ENCODE results near the gene CCDC40. TPM values are rescaled to one million over a fixed set of nuclear protein-coding genes. Genes with fewer than 3 reads are reported as not detected.
A peak's percentile ranks its signal among the peaks of the same experiment; 100 is the strongest.

CCDC40 gene
- total and polyA plus RNA-seq, 12 donors, result 2.1 to 15.7 (median 6.0) TPM

DNA sequence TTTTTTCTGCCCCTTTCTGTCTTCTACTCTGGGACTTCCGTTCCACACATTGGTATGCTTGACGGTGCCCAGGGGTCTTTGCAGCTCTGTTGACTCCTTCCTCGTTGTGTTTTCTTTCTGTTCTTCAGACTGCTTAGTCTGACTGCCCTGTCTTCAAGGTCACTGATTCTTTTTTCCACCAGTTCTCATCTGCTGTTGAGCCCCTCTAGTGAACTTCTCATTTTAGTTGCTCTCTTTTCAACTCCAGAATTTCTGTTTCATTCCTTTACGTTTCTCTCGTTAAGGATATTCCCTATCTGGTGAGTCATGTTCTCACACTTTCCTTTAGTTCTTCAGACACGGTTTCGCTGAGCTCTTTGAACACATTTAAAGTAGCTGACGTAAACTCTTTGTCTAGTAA is 78.7 kb downstream of the CCDC40 start:
- DNase-seq, result peak in 1 of 7 donors; percentile 2
- Histone ChIP-seq H3K27me3 (no peaks in the 10 kb centered on the region), H3K4me1 (replicated peaks in 1 of 2) (no peaks in the 10 kb centered on the region), H3K36me3 (replicated peaks in 1 of 2) (no peaks in the 10 kb centered on the region), H3K9me3 (replicated peaks in 1 of 3) (no peaks in the 10 kb centered on the region), H3K4me3 (no peak overlapping the region), H3K27ac (no peak overlapping the region)
- intact Hi-C loops (cut with DNase I), result no loop called here
- WGBS, 4 donors, result 91 to 98% (median 93%) methylated on average over 8 of the region's 8 CpGs
- TF ChIP-seq POLR2A (IDR thresholded peaks at IDR 0.05), result no peak
- TF ChIP-seq, protein P1, sequence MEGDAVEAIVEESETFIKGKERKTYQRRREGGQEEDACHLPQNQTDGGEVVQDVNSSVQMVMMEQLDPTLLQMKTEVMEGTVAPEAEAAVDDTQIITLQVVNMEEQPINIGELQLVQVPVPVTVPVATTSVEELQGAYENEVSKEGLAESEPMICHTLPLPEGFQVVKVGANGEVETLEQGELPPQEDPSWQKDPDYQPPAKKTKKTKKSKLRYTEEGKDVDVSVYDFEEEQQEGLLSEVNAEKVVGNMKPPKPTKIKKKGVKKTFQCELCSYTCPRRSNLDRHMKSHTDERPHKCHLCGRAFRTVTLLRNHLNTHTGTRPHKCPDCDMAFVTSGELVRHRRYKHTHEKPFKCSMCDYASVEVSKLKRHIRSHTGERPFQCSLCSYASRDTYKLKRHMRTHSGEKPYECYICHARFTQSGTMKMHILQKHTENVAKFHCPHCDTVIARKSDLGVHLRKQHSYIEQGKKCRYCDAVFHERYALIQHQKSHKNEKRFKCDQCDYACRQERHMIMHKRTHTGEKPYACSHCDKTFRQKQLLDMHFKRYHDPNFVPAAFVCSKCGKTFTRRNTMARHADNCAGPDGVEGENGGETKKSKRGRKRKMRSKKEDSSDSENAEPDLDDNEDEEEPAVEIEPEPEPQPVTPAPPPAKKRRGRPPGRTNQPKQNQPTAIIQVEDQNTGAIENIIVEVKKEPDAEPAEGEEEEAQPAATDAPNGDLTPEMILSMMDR (IDR thresholded peaks at IDR 0.05), result no peak

DNA sequence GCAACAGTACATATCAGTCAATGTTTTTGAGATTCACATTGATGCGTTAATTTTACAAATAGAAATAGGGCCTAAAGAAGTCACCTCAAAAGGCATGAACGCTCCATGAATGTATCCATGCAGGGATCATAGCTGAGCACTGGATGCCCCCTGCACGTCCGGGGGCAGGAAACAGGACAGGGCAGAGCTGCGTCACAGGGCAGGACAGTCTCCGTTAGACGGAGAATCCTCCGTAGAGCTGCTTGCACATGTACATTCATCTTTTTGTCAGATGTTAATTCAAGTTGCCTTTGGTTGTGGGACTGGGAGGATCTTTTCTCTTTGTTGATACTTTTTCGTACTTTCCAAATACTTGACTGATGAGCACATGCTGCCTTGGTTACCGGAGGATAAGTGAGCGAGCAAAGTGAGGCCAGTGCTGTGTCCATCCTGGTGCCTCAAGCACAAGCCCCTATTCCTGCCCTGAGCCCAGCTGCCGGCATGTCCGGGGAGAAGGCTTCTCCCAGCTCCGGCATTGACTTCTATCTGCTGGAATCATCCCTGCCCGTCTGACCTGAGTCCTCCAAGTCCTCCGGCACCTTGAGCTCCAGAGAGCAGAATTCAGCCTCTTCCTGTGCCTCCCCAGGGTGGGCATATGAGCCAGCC is 80.0 kb downstream of the CCDC40 start:
- Histone ChIP-seq H3K9me3 (replicated peaks in 1 of 3) (no peaks in the 10 kb centered on the region), H3K27ac (no peak overlapping the region), H3K4me1 (replicated peaks in 1 of 2) (no peaks in the 10 kb centered on the region), H3K36me3 (replicated peaks in 1 of 2) (no peaks in the 10 kb centered on the region), H3K27me3 (no peaks in the 10 kb centered on the region), H3K4me3 (no peak overlapping the region)
- WGBS, 4 donors, result 79 to 89% (median 87%) methylated on average over 15 to 16 of the region's 16 CpGs
- TF ChIP-seq POLR2A (IDR thresholded peaks at IDR 0.05), result no peak
- TF ChIP-seq, protein P1 (IDR thresholded peaks at IDR 0.05), result no peak
- peak in 1 of 7 donors; percentile 14 for DNase-seq
- intact Hi-C loops (cut with DNase I), result no loop called here

DNA sequence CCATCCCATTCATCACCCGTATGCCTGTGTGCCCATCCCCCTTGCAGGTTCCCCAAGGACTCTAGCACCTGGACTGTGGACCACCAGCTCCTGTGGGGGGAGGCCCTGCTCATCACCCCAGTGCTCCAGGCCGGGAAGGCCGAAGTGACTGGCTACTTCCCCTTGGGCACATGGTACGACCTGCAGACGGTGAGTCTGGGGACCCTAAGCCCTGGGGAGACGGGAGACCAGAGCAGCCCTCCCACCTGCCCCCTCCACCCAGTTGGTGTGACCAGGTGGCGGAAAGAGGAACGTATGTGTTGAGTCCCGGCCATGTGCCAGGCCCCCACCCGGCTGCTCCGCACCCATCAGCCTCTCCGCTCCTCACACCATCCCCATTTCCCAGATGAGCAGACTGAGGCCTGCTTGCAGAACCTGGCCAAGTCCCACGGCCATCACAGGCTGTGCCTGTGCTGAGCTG is 80.5 kb downstream of the CCDC40 start:
- DNase-seq, result peak in 1 of 7 donors; percentile 10
- H3K4me3 ChIP-seq, result no peak overlapping the region
- H3K27ac ChIP-seq, result no peak overlapping the region
- no peak for TF ChIP-seq POLR2A (IDR thresholded peaks at IDR 0.05)
- TF ChIP-seq, protein P1 (IDR thresholded peaks at IDR 0.05), result no peak
- intact Hi-C loops (cut with DNase I), result no loop called here
- no peaks in the 10 kb centered on the region for H3K36me3 ChIP-seq (replicated peaks in 1 of 2)
- 87 to 93% (median 92%) methylated on average over 5 to 13 of the region's 13 CpGs for WGBS, 4 donors
- H3K4me1 ChIP-seq (replicated peaks in 1 of 2), result no peaks in the 10 kb centered on the region
- H3K27me3 ChIP-seq, result no peaks in the 10 kb centered on the region
- no peaks in the 10 kb centered on the region for H3K9me3 ChIP-seq (replicated peaks in 1 of 3)

DNA sequence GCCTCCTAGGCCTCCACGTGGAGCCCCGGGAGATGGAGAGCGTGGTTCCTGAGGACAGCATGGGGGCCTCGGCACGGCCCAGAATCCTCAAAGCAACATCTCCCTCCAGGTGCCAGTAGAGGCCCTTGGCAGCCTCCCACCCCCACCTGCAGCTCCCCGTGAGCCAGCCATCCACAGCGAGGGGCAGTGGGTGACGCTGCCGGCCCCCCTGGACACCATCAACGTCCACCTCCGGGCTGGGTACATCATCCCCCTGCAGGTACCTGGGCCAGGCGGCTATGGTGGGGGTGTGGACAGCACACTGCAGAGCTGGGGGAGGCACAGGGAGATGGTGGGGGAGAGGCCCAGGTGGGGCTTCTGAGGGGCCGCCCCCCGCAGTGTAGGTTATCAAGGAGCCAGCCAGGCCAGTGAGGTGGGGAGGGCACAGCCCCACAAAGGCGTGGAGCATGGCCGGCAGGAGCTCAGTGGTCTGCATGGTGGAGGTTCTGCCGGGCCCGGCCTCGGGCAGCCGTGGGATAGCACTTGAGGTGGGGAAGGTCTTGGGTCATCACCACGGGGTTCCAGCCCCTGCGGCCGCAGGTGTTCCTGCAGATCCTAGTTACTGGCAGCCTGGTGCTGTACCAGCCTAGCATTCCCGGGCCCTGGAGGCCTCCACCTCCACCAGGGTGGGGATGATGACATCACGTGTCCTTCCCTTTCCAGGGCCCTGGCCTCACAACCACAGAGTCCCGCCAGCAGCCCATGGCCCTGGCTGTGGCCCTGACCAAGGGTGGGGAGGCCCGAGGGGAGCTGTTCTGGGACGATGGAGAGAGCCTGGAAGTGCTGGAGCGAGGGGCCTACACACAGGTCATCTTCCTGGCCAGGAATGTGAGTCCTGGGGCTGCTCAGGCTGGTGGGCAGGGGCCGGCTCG is 81.3 kb downstream of the CCDC40 start:
- H3K4me1 ChIP-seq (replicated peaks in 1 of 2), result no peaks in the 10 kb centered on the region
- H3K9me3 ChIP-seq (replicated peaks in 1 of 3), result no peaks in the 10 kb centered on the region
- no peaks in the 10 kb centered on the region for H3K36me3 ChIP-seq (replicated peaks in 1 of 2)
- H3K4me3 ChIP-seq, result no peak overlapping the region
- no peak overlapping the region for H3K27ac ChIP-seq
- no peaks in the 10 kb centered on the region for H3K27me3 ChIP-seq
- peak in 5 of 7 donors; percentile 14 to 40 (median 27) for DNase-seq
- intact Hi-C loops (cut with DNase I), result no loop called here
- 81 to 96% (median 82%) methylated on average over 9 to 31 of the region's 31 CpGs for WGBS, 4 donors
- TF ChIP-seq POLR2A (IDR thresholded peaks at IDR 0.05), result no peak
- TF ChIP-seq, protein P1 (IDR thresholded peaks at IDR 0.05), result no peak

Measured in adrenal gland (tissue), 12 donors.